Inflammatory macrophage treated with lipopolysaccharide for 4 hours (primary cell): Measurements from ENCODE around the gene ZNF284.
"Not testable (repeated sequence)": the region's sequence is repeated elsewhere in the genome, so short reads cannot be mapped to it uniquely, and the experiment has no call there.

Source experiments
- DNase-seq: peaks from one replicate; pipeline ENCODE4 v3.0.0-alpha.2; 2020

ZNF284 gene

DNA sequence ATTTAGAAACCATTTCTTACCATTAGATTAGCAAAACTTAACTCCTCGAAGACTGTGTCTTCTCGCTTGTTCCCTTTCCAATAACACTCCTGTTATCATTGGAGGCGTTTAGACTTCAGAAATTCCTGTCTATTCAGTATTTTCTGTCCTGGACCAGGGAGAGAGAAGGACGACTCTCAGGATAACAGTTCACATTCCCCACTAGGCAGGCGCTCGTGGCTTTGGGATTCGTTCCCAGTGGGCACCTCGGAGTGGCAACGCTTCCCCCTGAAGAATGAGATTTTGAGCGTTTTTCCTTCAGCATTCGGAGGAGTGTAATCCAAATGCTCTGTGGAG is 40.8 kb downstream of the ZNF284 start:
- no peak for DNase-seq

GRCh38 chr19:44113138-44113783 is 41.3 kb downstream of the ZNF284 start, which contains the start of gene ZNF225:
Gene ZNF225, plus strand, starts transcription at chr19:44113399. Its CDS starts 2,429 bp downstream, at chr19:44115828.
- peak; percentile 99 for DNase-seq

DNA sequence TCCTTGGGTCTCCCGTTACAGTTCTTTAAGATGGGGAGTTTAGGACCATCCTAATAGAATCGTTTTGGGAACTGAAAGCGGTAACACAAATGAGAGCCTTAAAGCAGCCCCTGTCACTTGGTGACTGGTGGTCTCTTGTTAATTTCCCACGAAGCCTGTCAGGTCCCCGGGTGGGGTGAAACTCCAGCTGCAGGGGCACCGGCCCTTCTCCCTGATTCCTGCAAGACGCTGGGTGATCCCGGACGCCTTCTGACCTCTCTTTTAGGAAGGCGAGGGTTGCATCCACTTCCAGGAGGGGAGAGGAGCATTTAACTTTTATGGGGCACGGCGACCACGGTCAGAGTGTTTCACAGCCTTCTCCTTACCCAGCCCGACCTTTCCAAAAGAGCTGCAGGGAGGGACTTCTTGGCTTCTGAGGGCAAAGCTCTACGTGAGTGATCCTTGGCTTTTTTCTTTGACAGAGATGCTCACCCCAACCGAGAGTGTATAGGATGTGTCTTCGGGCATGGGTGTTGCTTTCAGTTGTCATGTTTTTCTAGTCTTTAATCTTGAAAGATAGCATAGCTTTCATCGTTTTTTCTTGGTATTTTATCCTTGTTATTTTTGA is 41.9 kb downstream of the ZNF284 start:
- no peak for DNase-seq

DNA sequence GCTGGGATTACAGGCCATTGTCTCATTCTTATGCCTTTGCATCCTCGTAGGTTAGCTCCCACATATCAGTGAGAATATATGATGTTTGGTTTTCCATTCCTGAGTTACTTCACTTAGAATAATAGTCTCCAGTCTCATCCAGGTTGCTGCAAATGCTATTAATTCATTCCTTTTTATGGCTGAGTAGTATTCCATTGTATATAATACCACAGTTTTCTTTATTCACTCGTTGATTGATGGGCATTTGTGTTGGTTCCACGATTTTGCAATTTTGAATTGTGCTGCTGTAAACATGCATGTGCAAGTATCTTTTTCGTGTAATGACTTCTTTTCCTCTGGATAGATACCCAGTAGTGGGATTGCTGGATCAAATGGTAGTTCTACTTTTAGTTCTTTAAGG is 49.2 kb downstream of the ZNF284 start:
- DNase-seq, result not testable (repeated sequence)

DNA sequence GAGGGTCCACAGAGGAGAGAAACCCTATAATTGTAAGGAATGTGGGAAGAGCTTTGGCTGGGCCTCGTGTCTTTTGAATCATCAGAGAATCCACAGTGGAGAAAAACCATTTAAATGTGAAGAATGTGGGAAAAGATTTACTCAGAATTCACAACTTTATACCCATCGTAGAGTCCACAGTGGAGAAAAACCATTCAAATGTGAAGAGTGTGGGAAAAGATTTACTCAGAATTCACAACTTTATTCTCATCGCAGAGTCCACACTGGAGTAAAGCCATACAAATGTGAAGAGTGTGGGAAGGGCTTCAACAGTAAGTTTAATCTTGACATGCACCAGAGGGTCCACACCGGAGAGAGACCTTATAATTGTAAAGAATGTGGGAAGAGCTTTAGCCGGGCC is 60.0 kb downstream of the ZNF284 start:
- no peak for DNase-seq
